DND-41 (cell line): ENCODE data around the gene EGFL6.

Experiments used
- ATAC-seq: fragments of 200-7000 bp; cut with Tn5 transposase; 3 replicates; pipeline ENCODE4 v1.9.1; 2021; ENCODE audit warnings: low read depth; ENCODE audit not compliant: insufficient read depth
- DNase-seq: peaks from one replicate; pipeline ENCODE4 v3.0.0-alpha.2; 2020
- H2AFZ ChIP-seq: 2 replicates; pipeline ENCODE4 v1.6.0; 2012; ENCODE audit warnings: low read depth, low read length
- H3K27ac ChIP-seq: 2 replicates; pipeline ENCODE4 v1.5.1; 2012; ENCODE audit warnings: low read length, inconsistent platforms
- H3K27me3 ChIP-seq: fragments of 200-600 bp; sonication (generic); 2 replicates; pipeline ENCODE4 v1.6.0; 2012; ENCODE audit warnings: low read length, mild to moderate bottlenecking, inconsistent platforms; ENCODE audit not compliant: insufficient read depth, poor library complexity
- H3K36me3 ChIP-seq: 2 replicates; pipeline ENCODE4 v1.5.1; 2012; ENCODE audit warnings: low read length, inconsistent platforms; ENCODE audit not compliant: insufficient read depth
- H3K4me1 ChIP-seq: 2 replicates; pipeline ENCODE4 v1.5.1; 2012; ENCODE audit warnings: mild to moderate bottlenecking, low read length; ENCODE audit not compliant: insufficient read depth
- H3K4me2 ChIP-seq: 2 replicates; pipeline ENCODE4 v1.6.0; 2012; ENCODE audit warnings: mild to moderate bottlenecking, moderate library complexity, low read length, inconsistent platforms; ENCODE audit not compliant: insufficient read depth
- H3K4me3 ChIP-seq, 2 experiments: fragments of 200-600 bp in 1 of 2; shearing (Covaris generic) in 1 of 2; 2 replicates each; pipeline ENCODE4 v1.5.1; 2012 to 2016; ENCODE audit warnings: inconsistent platforms in 2 of 2, low read length in 2 of 2, mild to moderate bottlenecking in 2 of 2, low read depth in 1 of 2, moderate library complexity in 1 of 2
- H3K79me2 ChIP-seq: 2 replicates; pipeline ENCODE4 v1.6.0; 2012; ENCODE audit warnings: low read length, inconsistent platforms; ENCODE audit not compliant: insufficient read depth
- H3K9ac ChIP-seq: 2 replicates; pipeline ENCODE4 v1.6.0; 2012; ENCODE audit warnings: low read depth, mild to moderate bottlenecking, inconsistent platforms, low read length, moderate library complexity
- H3K9me3 ChIP-seq: 2 replicates; pipeline ENCODE4 v1.5.1; 2012; ENCODE audit warnings: low read length, moderate library complexity, mild to moderate bottlenecking, inconsistent platforms; ENCODE audit not compliant: insufficient read depth, severe bottlenecking
- H4K20me1 ChIP-seq: 2 replicates; pipeline ENCODE4 v1.6.0; 2012; ENCODE audit warnings: low read length; ENCODE audit not compliant: insufficient read depth
- CTCF ChIP-seq: IDR thresholded peaks from 2 replicates; pipeline ENCODE4 v1.5.1; 2012; ENCODE audit warnings: borderline replicate concordance, low read length, moderate library complexity, mild to moderate bottlenecking; ENCODE audit not compliant: poor library complexity, severe bottlenecking; ENCODE audit errors: extremely low read depth
- EZH2 ChIP-seq: IDR thresholded peaks from 3 replicates; pipeline ENCODE4 v1.6.1; 2012; ENCODE audit warnings: borderline replicate concordance, low read depth, mild to moderate bottlenecking, moderate library complexity, low read length, inconsistent platforms; ENCODE audit not compliant: severe bottlenecking

EGFL6 gene

GRCh38 chrX:13547671-13548070 lies 21.7 kb upstream of the EGFL6 start:
- ATAC-seq (no peak), DNase-seq (no peak)
- no peak overlapping the region for H3K4me2 ChIP-seq
- H3K79me2 ChIP-seq, result no peaks in the 10 kb centered on the region
- H3K27me3 ChIP-seq, result no peaks in the 10 kb centered on the region
- H3K9ac ChIP-seq, result no peak overlapping the region
- H3K36me3 ChIP-seq, result no peaks in the 10 kb centered on the region
- H3K27ac ChIP-seq, result no peak overlapping the region
- H3K9me3 ChIP-seq, result no peaks in the 10 kb centered on the region
- TF ChIP-seq CTCF (no peak), EZH2 (no peak)
- no peaks in the 10 kb centered on the region for H4K20me1 ChIP-seq
- H2AFZ ChIP-seq, result no peak overlapping the region
- no peak overlapping the region for H3K4me3 ChIP-seq
- H3K4me1 ChIP-seq, result no peaks in the 10 kb centered on the region

GRCh38 chrX:13550346-13550745 lies 19.1 kb upstream of the EGFL6 start:
- TF ChIP-seq EZH2 (no peak), CTCF (no peak)
- no peak for ATAC-seq
- no peak overlapping the region for H2AFZ ChIP-seq
- H3K4me3 ChIP-seq, result no peak overlapping the region
- no peak for DNase-seq
- no peaks in the 10 kb centered on the region for H3K4me1 ChIP-seq
- no peaks in the 10 kb centered on the region for H4K20me1 ChIP-seq
- no peaks in the 10 kb centered on the region for H3K36me3 ChIP-seq
- no peak overlapping the region for H3K4me2 ChIP-seq
- H3K27ac ChIP-seq, result no peak overlapping the region
- H3K27me3 ChIP-seq, result no peaks in the 10 kb centered on the region
- H3K79me2 ChIP-seq, result no peaks in the 10 kb centered on the region
- H3K9ac ChIP-seq, result no peak overlapping the region
- no peaks in the 10 kb centered on the region for H3K9me3 ChIP-seq

GRCh38 chrX:13551610-13552009 lies 17.8 kb upstream of the EGFL6 start:
- Histone ChIP-seq H3K4me2 (no peak overlapping the region), H3K27me3 (no peaks in the 10 kb centered on the region), H3K4me3 (no peak overlapping the region), H3K9ac (no peak overlapping the region), H3K36me3 (no peaks in the 10 kb centered on the region), H3K79me2 (no peaks in the 10 kb centered on the region), H3K4me1 (no peaks in the 10 kb centered on the region), H3K9me3 (no peaks in the 10 kb centered on the region), H4K20me1 (no peaks in the 10 kb centered on the region), H2AFZ (no peak overlapping the region), H3K27ac (no peak overlapping the region)
- TF ChIP-seq EZH2 (no peak), CTCF (no peak)
- no peak for DNase-seq
- no peak for ATAC-seq

- H3K27me3 ChIP-seq, result no peaks in the 10 kb centered on the region
Observed at GRCh38 chrX:13552892-13553291, 16.5 kb upstream of the EGFL6 start.

More at GRCh38 chrX:13552892-13553291, 16.5 kb upstream of the EGFL6 start:
- no peak for TF ChIP-seq CTCF
- Histone ChIP-seq H3K9ac (no peak overlapping the region), H3K36me3 (no peaks in the 10 kb centered on the region), H3K4me3 (no peak overlapping the region), H3K4me2 (no peak overlapping the region), H3K27ac (no peak overlapping the region), H2AFZ (no peak overlapping the region), H3K79me2 (no peaks in the 10 kb centered on the region), H4K20me1 (no peaks in the 10 kb centered on the region), H3K4me1 (no peaks in the 10 kb centered on the region), H3K9me3 (no peaks in the 10 kb centered on the region)
- DNase-seq, result no peak
- ATAC-seq, result no peak
